IPS-20b (cell line): ENCODE data around the gene AGBL5.

ENCODE experiments used
- H3K27ac ChIP-seq: one replicate; pipeline ENCODE4 v1.5.1; 2013; ENCODE audit warnings: low read length
- H3K27me3 ChIP-seq: 2 replicates; pipeline ENCODE4 v1.6.1; 2013; ENCODE audit warnings: mild to moderate bottlenecking, low read length, inconsistent platforms; ENCODE audit not compliant: insufficient read depth
- H3K36me3 ChIP-seq: 2 replicates; pipeline ENCODE4 v1.6.1; 2013; ENCODE audit warnings: low read depth, mild to moderate bottlenecking, inconsistent platforms, low read length, moderate library complexity; ENCODE audit not compliant: insufficient read depth
- H3K4me1 ChIP-seq: 2 replicates; pipeline ENCODE4 v1.6.1; 2013; ENCODE audit warnings: mild to moderate bottlenecking, control low read depth, inconsistent platforms, low read length, moderate library complexity; ENCODE audit not compliant: insufficient read depth
- H3K4me3 ChIP-seq: 2 replicates; pipeline ENCODE4 v1.5.1; 2013; ENCODE audit warnings: mild to moderate bottlenecking, low read length, inconsistent platforms
- H3K9ac ChIP-seq: 2 replicates; pipeline ENCODE4 v1.6.1; 2013; ENCODE audit warnings: low read depth, mild to moderate bottlenecking, inconsistent platforms, low read length, moderate library complexity
- H3K9me3 ChIP-seq: 2 replicates; pipeline ENCODE4 v1.6.1; 2013; ENCODE audit warnings: mild to moderate bottlenecking, low read depth, low read length, inconsistent platforms; ENCODE audit not compliant: insufficient read depth

AGBL5 gene

GRCh38 chr2:27060323-27060722 lies 8.9 kb downstream of the AGBL5 start:
- peaks cover 61% of the 10 kb centered on the region for H3K36me3 ChIP-seq
- no peak overlapping the region for H3K9ac ChIP-seq
- H3K4me3 ChIP-seq = no peak overlapping the region
- no peak overlapping the region for H3K27ac ChIP-seq
- no peaks in the 10 kb centered on the region for H3K27me3 ChIP-seq
- H3K9me3 ChIP-seq = no peaks in the 10 kb centered on the region
- no peaks in the 10 kb centered on the region for H3K4me1 ChIP-seq

- Histone ChIP-seq H3K9me3 (no peaks in the 10 kb centered on the region), H3K27me3 (no peaks in the 10 kb centered on the region), H3K4me1 (peaks cover under 1% of the 10 kb centered on the region; the same call in 1 of the 2 replicates), H3K27ac (no peak overlapping the region), H3K36me3 (peaks cover 50% of the 10 kb centered on the region), H3K9ac (no peak overlapping the region), H3K4me3 (no peak overlapping the region)
These were observed 13.7 kb downstream of the AGBL5 start for GRCh38 chr2:27065128-27065527.

- Histone ChIP-seq H3K4me1 (peaks cover 4% of the 10 kb centered on the region; the same call in 1 of the 2 replicates), H3K27me3 (no peaks in the 10 kb centered on the region), H3K9me3 (no peaks in the 10 kb centered on the region), H3K36me3 (peaks cover 46% of the 10 kb centered on the region), H3K27ac (no peak overlapping the region), H3K4me3 (no peak overlapping the region), H3K9ac (no peak overlapping the region)
These were observed 15.9 kb downstream of the AGBL5 start for GRCh38 chr2:27067385-27067784.

GRCh38 chr2:27069436-27069835 lies 18.0 kb downstream of the AGBL5 start:
- Histone ChIP-seq H3K27me3 (no peaks in the 10 kb centered on the region), H3K36me3 (peaks cover 40% of the 10 kb centered on the region), H3K4me3 (no peak overlapping the region), H3K4me1 (peaks cover 7% of the 10 kb centered on the region; the same call in 1 of the 2 replicates), H3K27ac (no peak overlapping the region), H3K9me3 (no peaks in the 10 kb centered on the region), H3K9ac (no peak overlapping the region)

GRCh38 chr2:27069961-27070618 lies 18.6 kb downstream of the AGBL5 start:
- Histone ChIP-seq H3K36me3 (peaks cover 39% of the 10 kb centered on the region), H3K9me3 (no peaks in the 10 kb centered on the region), H3K9ac (peak overlapping the region; percentile 94; the same call in 1 of the 2 replicates), H3K4me1 (peaks cover 7% of the 10 kb centered on the region; the same call in 1 of the 2 replicates), H3K27me3 (no peaks in the 10 kb centered on the region), H3K27ac (no peak overlapping the region), H3K4me3 (peak overlapping the region; percentile 99)

GRCh38 chr2:27070653-27071276 lies 19.3 kb downstream of the AGBL5 start:
- Histone ChIP-seq H3K36me3 (peaks cover 33% of the 10 kb centered on the region), H3K4me1 (peaks cover 7% of the 10 kb centered on the region; the same call in 1 of the 2 replicates), H3K9ac (peak overlapping the region; percentile 94), H3K9me3 (no peaks in the 10 kb centered on the region), H3K4me3 (peak overlapping the region; percentile 99), H3K27me3 (no peaks in the 10 kb centered on the region), H3K27ac (peak overlapping the region; percentile 18)

- H3K4me1 ChIP-seq = peaks cover 7% of the 10 kb centered on the region; the same call in 1 of the 2 replicates
- H3K36me3 ChIP-seq = peaks cover 33% of the 10 kb centered on the region
- H3K27ac ChIP-seq = peak within 1 kb of the TSS; percentile 85
- H3K9me3 ChIP-seq = no peaks in the 10 kb centered on the region
- H3K4me3 ChIP-seq = peak within 1 kb of the TSS; percentile 99
- H3K9ac ChIP-seq = peak within 1 kb of the TSS; percentile 94
- H3K27me3 ChIP-seq = no peaks in the 10 kb centered on the region
These were observed 20.0 kb downstream of the AGBL5 start, which contains the start of gene OST4 for GRCh38 chr2:27071277-27071989. Gene OST4, minus strand, starts transcription at chr2:27071654.

- Histone ChIP-seq H3K9me3 (no peaks in the 10 kb centered on the region), H3K27me3 (no peaks in the 10 kb centered on the region), H3K4me1 (peaks cover 7% of the 10 kb centered on the region; the same call in 1 of the 2 replicates), H3K36me3 (peaks cover 32% of the 10 kb centered on the region), H3K27ac (peak overlapping the region; percentile 85), H3K4me3 (peak overlapping the region; percentile 99), H3K9ac (peak overlapping the region; percentile 92; the same call in 1 of the 2 replicates)
These were observed 20.7 kb downstream of the AGBL5 start for GRCh38 chr2:27071990-27072830.

GRCh38 chr2:27072920-27073319 lies 21.5 kb downstream of the AGBL5 start:
- H3K36me3 ChIP-seq = peaks cover 25% of the 10 kb centered on the region
- H3K4me1 ChIP-seq = peaks cover 7% of the 10 kb centered on the region; the same call in 1 of the 2 replicates
- no peak overlapping the region for H3K27ac ChIP-seq
- H3K4me3 ChIP-seq = peak overlapping the region; percentile 99; the same call in 1 of the 2 replicates
- H3K27me3 ChIP-seq = no peaks in the 10 kb centered on the region
- no peaks in the 10 kb centered on the region for H3K9me3 ChIP-seq
- peak overlapping the region; percentile 92; the same call in 1 of the 2 replicates for H3K9ac ChIP-seq

GRCh38 chr2:27073782-27074181 lies 22.3 kb downstream of the AGBL5 start:
- Histone ChIP-seq H3K4me1 (peaks cover 7% of the 10 kb centered on the region; the same call in 1 of the 2 replicates), H3K36me3 (peaks cover 17% of the 10 kb centered on the region), H3K4me3 (no peak overlapping the region), H3K9me3 (no peaks in the 10 kb centered on the region), H3K27ac (no peak overlapping the region), H3K9ac (no peak overlapping the region), H3K27me3 (no peaks in the 10 kb centered on the region)
